ENCODE measurements around the gene PLEKHG3. TPM values are rescaled to one million over a fixed set of nuclear protein-coding genes. Genes with fewer than 3 reads are reported as not detected.

Gene PLEKHG3
- total RNA-seq, 1 donor = 0.27 TPM

DNA sequence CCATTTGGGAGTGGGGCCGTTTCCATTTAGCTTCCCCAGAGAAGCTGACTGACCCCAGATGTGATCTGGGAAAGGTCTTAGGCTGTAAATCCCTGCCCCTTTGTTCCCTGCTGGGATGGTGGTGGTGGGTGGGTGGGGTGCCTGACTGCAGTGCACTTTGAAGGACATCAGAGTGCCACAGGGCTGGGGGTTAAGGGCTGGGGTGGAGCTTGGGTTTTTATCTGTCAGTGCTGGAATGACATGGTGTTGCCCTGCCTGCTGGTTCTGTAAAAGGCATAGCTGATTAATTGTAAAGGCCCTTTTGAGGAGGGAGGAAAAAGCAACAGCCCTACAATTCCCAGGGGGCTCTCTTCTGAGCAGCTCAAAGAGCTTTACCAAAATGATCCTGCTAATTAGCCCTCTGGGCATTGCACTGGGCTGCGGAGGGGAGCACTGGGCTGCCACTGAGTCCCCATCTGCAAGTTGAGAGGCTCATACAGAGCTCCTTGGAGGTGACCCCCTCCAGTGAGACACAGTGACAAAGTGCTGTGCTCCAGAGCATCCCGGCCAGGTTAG, 21.1 kb downstream of the PLEKHG3 start:
- no peak for DNase-seq (ENCODE audit: low read depth in 2 of 3, low spot score in 2 of 3)

DNA sequence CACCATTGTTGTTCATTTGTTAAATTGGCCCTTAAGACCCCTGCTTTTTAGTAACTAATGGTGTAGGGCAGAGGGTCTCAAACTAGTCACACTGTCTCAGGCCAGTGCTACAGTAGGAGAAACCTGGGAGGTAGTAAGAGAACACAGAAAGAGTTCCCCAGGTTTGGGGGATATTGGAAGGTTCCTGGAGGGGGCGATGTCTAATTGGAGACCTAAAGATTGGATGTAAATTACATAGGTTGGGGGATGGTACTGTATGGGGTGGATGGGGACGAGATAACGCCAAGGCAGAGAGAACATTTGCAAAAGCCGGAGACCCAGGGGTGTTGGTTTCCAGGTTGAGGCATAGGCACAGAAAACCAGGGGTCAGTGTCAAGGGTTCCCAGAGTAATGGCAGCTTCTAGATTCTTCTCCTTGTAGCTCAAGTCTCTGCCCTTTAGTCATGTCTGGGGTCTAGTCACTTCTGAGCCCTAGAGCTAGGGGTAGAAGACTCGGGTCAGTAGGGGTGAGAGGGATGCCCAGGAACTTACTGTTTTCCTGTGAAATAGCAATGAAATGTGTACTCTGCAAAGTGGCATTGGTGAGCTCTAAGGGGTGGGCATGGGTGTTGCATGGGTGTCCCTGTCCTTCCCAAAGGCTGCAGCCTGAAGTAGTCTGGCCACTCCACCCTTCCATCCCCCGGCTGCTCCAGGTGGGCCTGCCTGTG, 21.8 kb downstream of the PLEKHG3 start:
- DNase-seq (ENCODE audit: low read depth in 2 of 3, low spot score in 2 of 3) = no peak

DNA sequence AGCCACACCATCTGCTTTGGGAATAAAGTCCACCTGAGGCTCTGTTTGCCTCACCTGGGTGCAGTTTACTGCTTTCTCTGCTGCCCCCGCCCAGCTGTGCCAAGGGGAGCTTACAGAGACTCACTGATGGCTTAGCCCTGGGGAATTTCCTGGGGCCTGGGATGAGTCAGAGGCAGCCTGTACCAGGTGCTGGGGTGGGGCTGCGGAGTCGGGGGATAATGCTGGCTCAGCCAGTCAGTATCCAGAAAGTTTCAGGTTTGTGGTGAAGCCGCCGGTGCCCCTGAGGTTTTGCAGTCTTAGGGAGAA, 22.3 kb downstream of the PLEKHG3 start:
- no peak for DNase-seq (ENCODE audit: low read depth in 2 of 3, low spot score in 2 of 3)

DNA sequence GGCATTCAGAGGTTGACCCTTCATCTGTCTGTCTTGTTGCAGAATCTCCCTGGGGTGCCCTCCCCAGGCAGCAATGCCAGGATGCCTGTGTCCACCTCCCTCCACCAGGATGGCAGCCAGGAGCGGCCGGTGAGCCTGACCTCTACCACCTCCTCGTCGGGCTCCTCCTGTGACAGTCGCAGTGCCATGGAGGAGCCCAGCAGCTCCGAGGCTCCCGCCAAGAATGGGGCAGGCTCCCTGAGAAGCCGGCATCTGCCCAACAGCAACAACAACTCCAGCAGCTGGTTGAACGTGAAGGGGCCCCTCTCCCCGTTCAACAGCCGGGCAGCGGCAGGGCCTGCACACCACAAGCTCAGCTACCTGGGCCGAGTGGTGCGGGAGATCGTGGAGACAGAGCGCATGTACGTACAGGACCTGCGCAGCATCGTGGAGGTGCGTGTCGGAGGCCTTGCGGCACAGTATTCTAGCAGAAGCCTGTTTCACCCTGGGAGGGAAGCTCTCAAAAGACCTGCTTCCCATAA, 23.4 kb downstream of the PLEKHG3 start:
- DNase-seq (ENCODE audit: low read depth in 2 of 3, low spot score in 2 of 3) = no peak

DNA sequence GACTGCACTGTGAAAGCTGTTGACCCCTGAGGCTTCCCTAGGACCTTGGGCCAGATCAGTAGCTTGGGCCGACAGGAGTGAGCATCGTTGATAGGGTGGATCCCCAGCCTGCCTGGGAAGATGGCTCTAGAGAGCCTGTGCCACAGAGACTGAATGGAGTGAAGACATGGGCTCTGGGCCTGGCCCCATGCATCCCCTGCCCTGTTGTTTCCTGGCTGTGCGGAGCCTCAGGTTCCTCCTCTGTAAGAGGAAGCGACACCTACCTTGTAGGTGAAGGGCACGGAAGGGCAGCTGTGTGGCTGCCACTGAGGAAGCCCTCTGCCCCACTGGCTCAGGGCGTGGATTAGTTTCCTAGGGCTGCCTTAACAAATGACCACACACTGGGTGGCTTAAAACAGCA, 23.9 kb downstream of the PLEKHG3 start:
- DNase-seq (ENCODE audit: low read depth in 2 of 3, low spot score in 2 of 3) = no peak

DNA sequence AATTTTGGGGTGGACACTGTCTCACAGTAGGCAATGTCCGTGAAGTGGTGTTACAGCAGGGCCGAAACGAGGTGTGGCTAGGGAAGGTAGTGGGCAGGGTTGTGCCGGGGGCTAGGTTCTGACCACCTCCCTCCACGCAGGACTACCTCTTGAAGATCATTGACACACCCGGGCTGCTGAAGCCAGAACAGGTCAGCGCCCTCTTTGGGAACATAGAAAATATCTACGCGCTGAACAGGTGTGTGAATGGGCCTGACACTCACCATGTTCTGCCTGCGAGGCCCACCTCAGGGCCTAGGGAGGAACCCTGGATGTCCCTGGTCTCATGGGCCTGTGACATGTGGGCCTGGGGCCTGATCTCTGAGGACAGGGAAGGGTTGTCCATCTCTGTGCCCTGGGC, 24.6 kb downstream of the PLEKHG3 start:
- DNase-seq (ENCODE audit: low read depth in 2 of 3, low spot score in 2 of 3) = no peak

DNA sequence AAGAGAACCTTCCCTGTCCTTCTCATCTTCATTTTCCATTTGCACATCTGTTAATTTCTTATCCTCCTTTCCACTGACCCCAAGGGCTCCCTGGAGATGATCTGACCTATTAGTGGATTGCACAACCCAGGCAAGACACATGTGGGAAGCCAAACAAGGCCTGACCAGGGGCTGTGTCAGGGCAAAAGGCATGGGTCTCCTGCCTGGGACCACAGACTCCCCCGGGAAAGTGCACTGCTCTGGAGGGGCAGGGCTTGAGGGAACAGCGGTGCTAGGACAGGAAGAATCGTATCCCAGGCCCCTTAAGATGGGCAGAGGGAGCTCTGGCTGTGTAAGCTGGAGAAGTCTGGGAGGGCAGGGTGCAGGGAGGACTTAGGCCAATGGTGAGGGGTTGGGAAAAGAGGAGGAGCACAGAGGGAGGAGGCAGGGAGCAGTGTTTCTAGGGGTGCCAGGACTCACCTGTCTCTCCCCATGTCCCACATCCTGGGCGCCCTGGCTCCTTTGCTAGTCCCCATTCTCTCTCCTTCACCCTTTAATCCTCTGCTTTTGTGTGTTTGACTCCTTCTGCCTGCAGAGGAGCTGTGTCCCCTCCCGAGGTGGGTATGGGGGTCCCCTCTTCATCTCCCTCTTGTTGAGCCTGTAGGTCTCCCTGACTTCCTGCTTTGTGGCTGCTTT, 25.3 kb downstream of the PLEKHG3 start:
- DNase-seq (ENCODE audit: low read depth in 2 of 3, low spot score in 2 of 3) = no peak

DNA sequence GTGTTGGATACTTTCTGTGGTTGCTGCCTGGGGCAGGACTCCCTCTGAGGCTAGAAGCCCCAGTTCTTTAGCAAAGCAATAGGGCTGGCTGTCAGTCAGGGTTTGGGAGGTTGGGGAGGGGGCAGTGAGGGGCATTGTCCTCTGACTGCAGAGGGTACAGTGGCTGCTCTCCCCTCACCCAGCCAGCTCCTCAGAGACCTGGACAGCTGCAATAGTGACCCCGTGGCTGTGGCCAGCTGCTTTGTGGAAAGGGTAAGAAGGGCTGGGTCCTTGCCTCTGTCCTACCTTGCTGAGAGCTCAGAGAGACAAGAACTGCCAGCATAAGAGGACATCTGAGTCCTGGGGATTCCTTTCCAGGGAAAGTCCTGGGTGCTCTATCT, 25.8 kb downstream of the PLEKHG3 start:
- DNase-seq (ENCODE audit: low read depth in 2 of 3, low spot score in 2 of 3) = no peak

DNA sequence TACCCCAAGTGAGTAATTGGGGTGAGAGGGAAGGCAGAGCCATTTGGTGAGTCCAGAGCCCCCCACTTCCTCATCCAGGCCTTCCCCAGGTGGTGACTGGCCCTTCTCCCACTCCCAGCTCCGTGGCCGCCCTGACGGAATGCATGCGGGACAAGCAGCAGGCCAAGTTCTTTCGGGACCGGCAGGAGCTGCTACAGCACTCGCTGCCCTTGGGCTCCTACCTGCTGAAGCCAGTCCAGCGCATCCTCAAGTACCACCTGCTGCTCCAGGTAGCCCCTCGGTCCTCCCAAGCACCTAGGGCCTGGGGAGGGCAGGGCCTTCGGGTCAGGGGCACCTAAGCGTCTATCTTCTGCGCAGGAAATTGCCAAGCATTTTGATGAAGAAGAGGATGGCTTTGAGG, 26.5 kb downstream of the PLEKHG3 start:
- no peak for DNase-seq (ENCODE audit: low read depth in 2 of 3, low spot score in 2 of 3)

DNA sequence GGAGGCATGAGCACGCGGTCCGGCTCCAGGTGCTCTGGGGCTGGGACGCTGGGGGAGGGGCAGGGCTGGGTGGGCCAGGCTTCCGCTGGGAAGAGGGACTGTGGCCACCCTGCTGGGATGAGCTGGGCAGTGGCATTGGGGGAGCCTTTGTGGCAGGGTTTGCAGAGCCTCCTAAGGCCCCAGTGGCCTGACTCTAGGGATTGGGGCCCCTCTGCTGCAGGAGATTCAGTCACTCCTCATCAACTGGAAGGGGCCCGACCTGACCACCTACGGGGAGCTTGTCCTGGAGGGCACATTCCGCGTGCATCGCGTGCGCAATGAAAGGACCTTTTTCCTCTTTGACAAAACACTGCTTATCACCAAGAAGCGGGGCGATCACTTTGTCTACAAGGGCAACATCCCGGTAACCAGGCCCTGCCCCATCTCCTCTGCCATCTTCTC, 26.9 kb downstream of the PLEKHG3 start:
- DNase-seq (ENCODE audit: low read depth in 2 of 3, low spot score in 2 of 3) = no peak

DNA sequence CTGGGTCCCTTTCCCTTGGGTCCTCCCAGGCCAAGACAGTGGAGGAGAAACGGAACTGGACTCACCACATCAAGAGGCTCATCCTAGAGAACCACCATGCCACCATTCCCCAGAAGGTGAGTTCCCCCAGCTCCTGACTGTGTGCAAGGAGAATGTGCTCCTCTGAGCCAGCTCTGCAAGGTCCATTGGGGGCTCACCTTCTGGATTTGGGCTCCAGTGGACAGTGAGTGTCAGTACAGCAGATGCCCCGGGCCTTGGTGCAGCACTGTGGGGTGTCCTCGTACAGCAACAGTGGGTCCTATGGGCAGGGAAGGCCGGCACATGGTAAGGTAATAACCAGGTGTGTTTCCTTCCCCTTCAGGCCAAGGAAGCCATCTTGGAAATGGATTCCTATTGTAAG, 27.8 kb downstream of the PLEKHG3 start:
- no peak for DNase-seq (ENCODE audit: low read depth in 2 of 3, low spot score in 2 of 3)

DNA sequence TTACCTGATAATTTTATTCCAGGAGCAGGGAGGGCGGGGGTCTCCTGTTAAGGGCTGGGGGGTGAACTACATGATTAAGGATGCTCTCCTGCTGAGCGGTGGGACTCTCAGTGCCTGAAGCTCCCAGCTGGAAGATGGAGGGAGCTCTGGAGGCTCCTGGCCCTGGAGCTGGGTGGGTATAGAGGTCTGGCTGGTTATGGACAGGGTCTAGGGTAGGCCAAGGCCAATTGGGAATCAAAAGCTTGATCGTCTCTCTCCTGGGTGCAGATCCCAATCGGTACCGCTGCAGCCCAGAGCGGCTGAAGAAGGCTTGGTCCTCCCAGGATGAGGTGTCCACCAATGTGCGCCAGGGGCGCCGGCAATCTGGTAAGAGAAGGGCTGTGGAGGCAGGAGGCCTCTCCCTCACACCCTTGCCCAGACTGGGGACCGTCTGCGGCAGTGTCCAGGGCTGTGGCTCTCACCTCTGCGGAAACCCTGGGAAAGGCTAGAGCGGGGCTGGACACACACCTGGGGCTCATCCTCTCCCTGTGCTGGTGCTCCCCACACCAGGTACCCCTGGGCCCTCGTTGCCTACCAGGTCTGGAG, 28.4 kb downstream of the PLEKHG3 start:
- no peak for DNase-seq (ENCODE audit: low read depth in 2 of 3, low spot score in 2 of 3)

DNA sequence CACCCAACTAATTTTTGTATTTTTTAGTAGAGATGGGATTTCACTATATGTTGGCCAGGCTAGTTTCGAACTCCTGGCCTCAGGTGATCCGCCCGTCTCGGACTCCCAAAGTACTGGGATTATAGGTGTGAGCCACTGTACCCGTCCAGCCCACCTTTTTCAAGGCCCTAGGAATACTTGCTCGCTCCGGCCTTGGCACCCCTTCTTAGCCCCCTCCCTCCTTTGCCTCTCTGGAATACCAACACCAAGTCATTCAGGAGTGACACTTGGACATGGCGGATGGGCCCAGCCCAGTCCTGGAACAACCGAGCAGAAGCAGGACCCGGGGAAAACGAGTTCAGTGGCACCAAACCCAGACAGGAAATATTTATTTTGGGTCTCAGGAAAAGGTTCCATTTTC, 29.1 kb downstream of the PLEKHG3 start:
- DNase-seq (ENCODE audit: low read depth in 2 of 3, low spot score in 2 of 3) = no peak

DNA sequence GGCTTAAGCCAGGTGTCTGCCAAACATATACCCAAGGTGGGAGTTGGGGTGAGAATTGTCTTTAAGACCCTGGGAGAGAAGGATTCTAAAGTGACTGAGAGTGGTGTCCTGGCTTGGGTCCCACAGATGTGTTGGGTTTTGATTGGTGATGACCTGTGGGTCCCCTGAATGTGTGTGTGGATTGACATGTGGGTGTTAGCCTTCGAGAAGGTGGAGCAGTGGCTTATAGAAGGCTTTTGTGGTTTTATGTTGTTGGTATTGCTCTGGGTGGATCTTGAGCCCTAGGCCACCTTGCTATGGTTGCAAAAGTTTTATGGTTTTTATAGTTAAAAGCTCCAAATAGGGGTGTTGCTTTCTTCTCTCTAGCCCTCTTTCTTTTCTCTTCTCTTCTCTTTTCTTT, 29.7 kb downstream of the PLEKHG3 start:
- no peak for DNase-seq (ENCODE audit: low read depth in 2 of 3, low spot score in 2 of 3)

DNA sequence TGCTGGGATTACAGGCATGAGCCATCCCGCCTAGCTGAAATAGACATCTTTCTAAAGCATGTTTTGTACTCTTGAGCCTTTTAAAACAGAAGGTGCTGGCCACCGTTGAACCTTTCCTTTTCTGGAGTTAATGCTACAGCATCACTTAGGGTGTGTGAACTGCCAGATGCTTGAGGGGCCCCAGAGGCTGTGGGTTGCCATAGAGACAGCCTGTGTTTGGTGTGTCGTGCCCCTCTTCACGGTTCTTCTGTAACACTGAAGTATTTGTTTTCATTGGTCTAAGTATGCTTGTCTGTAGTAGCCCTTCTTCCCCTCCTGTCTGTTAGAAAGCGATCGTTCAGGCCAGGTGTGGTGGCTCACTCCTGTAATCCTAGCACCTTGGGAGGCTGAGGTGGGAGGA, 30.8 kb downstream of the PLEKHG3 start:
- DNase-seq (ENCODE audit: low read depth in 2 of 3, low spot score in 2 of 3) = no peak

DNA sequence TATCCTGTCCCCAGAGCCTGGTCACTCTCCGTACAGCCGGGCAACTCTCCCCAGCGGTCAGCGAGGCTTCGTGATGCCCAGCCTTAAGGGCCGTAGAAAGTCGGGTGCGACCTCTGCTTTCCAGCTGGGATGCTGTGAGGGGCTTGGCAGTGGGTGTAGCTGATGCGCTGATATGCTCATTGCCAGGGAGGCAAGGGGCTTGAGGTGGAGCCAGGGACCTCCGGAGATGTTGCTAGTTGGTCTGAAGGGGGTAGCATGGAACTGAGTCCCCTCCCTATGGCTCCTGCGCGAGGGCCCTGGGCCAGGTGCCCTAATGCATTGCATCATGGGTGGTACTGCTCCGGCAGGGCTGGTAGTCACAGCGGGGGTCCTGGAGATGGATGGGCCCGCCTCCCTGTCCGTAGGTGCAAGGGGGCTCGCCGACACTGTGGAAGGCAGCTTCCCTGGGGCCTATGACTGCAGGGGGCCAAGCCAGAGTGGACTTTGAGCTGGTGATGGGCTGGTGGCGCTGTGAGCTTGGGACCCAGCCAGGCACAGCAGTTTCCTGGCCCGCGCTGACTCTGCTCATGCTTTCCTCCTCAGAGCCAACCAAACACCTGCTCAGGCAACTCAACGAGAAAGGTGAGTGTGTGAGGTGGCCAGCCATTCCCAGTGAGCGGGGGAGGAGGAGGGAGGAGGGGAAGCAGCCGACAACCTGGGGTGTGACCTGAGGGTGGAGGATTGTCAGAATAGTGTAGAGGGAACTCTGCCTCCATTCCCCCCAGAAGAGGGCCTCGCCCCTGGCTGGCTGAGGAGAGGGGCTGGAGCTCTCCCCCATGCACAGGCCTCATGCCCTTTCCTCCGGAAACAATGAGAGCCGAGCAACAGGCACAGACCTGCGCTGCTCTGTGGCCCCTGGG, 32.3 kb downstream of the PLEKHG3 start:
- no peak for DNase-seq (ENCODE audit: low read depth in 2 of 3, low spot score in 2 of 3)

DNA sequence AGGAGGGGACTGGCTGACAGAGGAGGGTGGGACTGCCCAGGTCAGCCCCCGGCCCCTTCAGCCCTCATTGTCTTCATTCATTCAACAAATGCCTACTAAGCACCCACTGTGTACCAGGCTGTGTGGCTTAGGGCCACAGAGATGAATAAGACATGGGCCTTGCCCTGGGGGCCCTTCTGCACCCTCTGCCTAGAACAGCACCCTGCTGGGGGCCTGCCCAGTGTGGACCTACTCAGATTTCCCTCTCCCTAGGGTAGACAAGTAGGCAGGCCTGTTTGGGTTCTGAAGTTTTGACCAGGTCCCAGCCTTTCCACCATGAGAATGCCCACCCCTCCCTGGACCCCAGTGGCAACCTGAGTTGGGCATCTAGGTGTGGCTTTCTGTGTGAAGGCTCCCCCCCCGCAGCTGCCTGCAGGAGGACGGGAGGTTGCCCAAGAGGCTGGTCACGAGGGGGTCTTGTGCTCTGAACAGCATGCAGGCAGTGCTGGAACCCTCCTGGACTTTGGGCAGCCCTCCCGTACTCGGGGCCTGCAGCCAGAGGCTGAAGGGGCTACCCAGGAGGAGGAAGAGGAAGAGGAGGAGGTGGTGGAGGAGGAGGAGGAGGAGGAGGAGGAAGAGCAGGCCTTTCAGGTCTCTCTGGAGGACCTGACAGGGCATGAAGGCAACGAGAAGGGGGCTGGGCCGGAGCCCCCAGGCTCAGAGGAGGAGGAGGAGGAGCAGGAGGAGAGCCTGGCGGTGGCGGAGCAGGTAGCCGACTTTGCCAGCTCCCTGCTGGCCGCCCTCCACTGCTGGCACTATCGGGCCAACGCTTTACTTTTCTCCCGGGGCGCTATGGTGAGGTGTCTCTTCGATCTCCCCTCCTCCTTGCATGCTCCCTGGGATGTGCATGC, 33.4 kb downstream of the PLEKHG3 start:
- DNase-seq (ENCODE audit: low read depth in 2 of 3, low spot score in 2 of 3) = no peak

DNA sequence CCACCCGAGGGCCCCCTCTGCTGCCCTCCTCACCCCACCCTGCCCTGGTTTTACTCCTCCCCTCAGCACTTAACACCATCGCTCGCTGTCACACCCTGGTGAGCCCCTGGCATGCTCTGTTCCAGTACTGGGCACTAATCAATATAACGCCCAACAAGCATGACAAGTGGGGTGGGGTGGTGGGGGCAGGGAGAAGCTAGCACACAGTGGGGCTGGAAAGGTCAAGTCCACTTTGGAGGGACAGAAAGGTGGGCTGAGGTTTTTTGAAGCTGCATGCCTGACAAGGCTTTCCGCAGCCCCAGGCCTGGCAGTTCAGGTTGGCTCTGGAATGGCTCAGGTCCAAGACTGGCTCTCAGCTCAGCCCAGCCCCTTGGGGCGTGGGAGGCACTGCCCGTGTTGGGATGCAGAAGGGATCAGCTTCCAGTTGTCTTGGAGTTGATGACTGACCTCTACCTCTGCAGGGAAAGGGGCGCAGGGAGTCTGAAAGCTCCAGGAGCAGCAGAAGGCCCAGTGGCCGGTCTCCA, 34.1 kb downstream of the PLEKHG3 start:
- DNase-seq (ENCODE audit: low read depth in 2 of 3, low spot score in 2 of 3) = no peak

DNA sequence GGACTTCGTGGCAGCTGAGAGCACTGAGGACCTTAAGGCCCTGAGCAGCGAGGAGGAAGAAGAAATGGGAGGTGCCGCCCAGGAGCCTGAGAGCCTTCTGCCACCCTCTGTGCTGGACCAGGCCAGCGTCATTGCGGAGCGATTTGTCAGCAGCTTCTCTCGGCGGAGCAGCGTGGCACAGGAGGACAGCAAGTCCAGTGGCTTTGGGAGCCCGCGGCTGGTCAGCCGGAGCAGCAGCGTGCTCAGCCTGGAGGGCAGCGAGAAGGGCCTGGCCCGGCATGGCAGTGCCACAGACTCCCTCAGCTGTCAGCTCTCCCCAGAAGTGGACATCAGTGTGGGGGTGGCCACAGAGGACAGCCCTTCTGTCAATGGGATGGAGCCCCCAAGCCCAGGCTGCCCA, 37.0 kb downstream of the PLEKHG3 start:
- no peak for DNase-seq (ENCODE audit: low read depth in 2 of 3, low spot score in 2 of 3)

DNA sequence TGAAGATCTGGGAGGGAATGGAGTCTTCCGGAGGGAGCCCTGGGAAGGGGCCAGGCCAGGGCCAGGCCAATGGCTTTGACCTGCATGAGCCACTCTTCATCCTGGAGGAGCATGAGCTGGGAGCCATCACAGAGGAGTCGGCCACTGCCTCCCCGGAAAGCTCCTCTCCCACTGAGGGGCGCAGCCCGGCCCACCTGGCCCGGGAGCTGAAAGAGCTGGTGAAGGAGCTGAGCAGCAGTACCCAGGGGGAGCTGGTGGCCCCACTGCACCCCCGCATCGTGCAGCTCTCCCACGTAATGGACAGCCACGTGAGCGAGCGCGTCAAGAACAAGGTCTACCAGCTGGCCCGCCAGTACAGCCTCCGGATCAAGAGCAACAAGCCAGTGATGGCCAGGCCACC, 37.7 kb downstream of the PLEKHG3 start:
- DNase-seq (ENCODE audit: low read depth in 2 of 3, low spot score in 2 of 3) = no peak
